GM18517 (cell line): ENCODE data around the gene PCDHB2.
"Not testable (repeated sequence)": the region's sequence is repeated elsewhere in the genome, so short reads cannot be mapped to it uniquely, and the experiment has no call there.

Experiments used
- ATAC-seq: cut with Tn5 transposase; IDR thresholded peaks from one replicate; pipeline ENCODE4 v1.9.1; 2021; ENCODE audit warnings: mild to moderate bottlenecking, moderate library complexity; ENCODE audit not compliant: unreplicated experiment

PCDHB2 gene

GRCh38 chr5:141094481-141095262 is at the start of gene PCDHB2:
TSS of gene PCDHB2 (plus strand) at chr5:141094615. CDS start at chr5:141094791, 176 bp downstream.
- ATAC-seq, result no peak

- ATAC-seq, result no peak
Observed at GRCh38 chr5:141050622-141051520, 43.5 kb upstream of the PCDHB2 start, which contains the start of gene PCDHB1. TSS of gene PCDHB1 (plus strand) at chr5:141051374. CDS start at chr5:141051471, 97 bp downstream.

- ATAC-seq, result no peak
Observed at GRCh38 chr5:141051521-141051866, 42.9 kb upstream of the PCDHB2 start.

GRCh38 chr5:141077826-141078225 is 16.6 kb upstream of the PCDHB2 start:
- no peak for ATAC-seq

- no peak for ATAC-seq
Observed at GRCh38 chr5:141082228-141082627, 12.2 kb upstream of the PCDHB2 start.

- no peak for ATAC-seq
Observed at GRCh38 chr5:141084487-141084989, 9.9 kb upstream of the PCDHB2 start.

GRCh38 chr5:141095263-141095641 is 837 bp downstream of the PCDHB2 start:
- ATAC-seq, result no peak

- not testable (repeated sequence) for ATAC-seq
Observed at GRCh38 chr5:141096181-141096580, 1.8 kb downstream of the PCDHB2 start.

GRCh38 chr5:141096586-141096985 is 2.2 kb downstream of the PCDHB2 start:
- not testable (repeated sequence) for ATAC-seq

GRCh38 chr5:141100243-141100805 is 5.9 kb downstream of the PCDHB2 start, which contains the start of gene PCDHB3:
TSS of gene PCDHB3 (plus strand) at chr5:141100473. CDS start at chr5:141100650, 177 bp downstream.
- no peak for ATAC-seq

- ATAC-seq, result no peak
Observed at GRCh38 chr5:141101059-141101458, 6.6 kb downstream of the PCDHB2 start.

- ATAC-seq, result not testable (repeated sequence)
Observed at GRCh38 chr5:141102070-141102469, 7.7 kb downstream of the PCDHB2 start.

- not testable (repeated sequence) for ATAC-seq
Observed at GRCh38 chr5:141102471-141102870, 8.1 kb downstream of the PCDHB2 start.

- ATAC-seq, result no peak
Observed at GRCh38 chr5:141105350-141105749, 10.9 kb downstream of the PCDHB2 start.

- ATAC-seq, result no peak
Observed at GRCh38 chr5:141119250-141119649, 24.8 kb downstream of the PCDHB2 start.

- ATAC-seq, result no peak
Observed at GRCh38 chr5:141121563-141121962, 27.1 kb downstream of the PCDHB2 start, which contains the start of gene PCDHB4. TSS of gene PCDHB4 (plus strand) at chr5:141121818. CDS start at chr5:141121999, 181 bp downstream.

- no peak for ATAC-seq
Observed at GRCh38 chr5:141121985-141122384, 27.6 kb downstream of the PCDHB2 start.

GRCh38 chr5:141123396-141124135 is 29.2 kb downstream of the PCDHB2 start:
- not testable (repeated sequence) for ATAC-seq

GRCh38 chr5:141127305-141127704 is 32.9 kb downstream of the PCDHB2 start:
- ATAC-seq, result no peak

- no peak for ATAC-seq
Observed at GRCh38 chr5:141135030-141135717, 40.8 kb downstream of the PCDHB2 start, which contains the start of gene PCDHB5. TSS of gene PCDHB5 (plus strand) at chr5:141135206. CDS start at chr5:141135435, 229 bp downstream.
